GM18502 (cell line): ENCODE data around the gene CRISP3.

ENCODE experiments used
- ATAC-seq: cut with Tn5 transposase; IDR thresholded peaks from one replicate; pipeline ENCODE4 v1.9.1; 2021; ENCODE audit warnings: mild to moderate bottlenecking; ENCODE audit not compliant: unreplicated experiment, poor library complexity

The CRISP3 gene

GRCh38 chr6:49693512-49693911 lies 50.7 kb downstream of the CRISP3 start:
- no peak for ATAC-seq

- no peak for ATAC-seq
Observed at GRCh38 chr6:49692534-49692933, 51.7 kb downstream of the CRISP3 start.
